Gastroesophageal sphincter (tissue), 4 donors: ENCODE measurements around the gene CDH3. TPM values are rescaled to one million over a fixed set of nuclear protein-coding genes. Genes with fewer than 3 reads are reported as not detected.

ENCODE experiments used
- ATAC-seq: fragments of 150-250 bp; one replicate; pipeline ENCODE4 v1.9.1; 2016; ENCODE audit warnings: mild to moderate bottlenecking, moderate library complexity
- H3K27ac ChIP-seq, 4 donors: fragments of 200-600 bp; sonication (generic) in 3 of 4; 1 replicate in 3 of 4; 2 replicates in 1 of 4; pipeline ENCODE4 v1.5.1; 2016 to 2019
- H3K27me3 ChIP-seq: fragments of 200-600 bp; sonication (generic); one replicate; pipeline ENCODE4 v1.5.1; 2019
- H3K36me3 ChIP-seq, 2 donors: fragments of 200-600 bp; sonication (generic); one replicate each; pipeline ENCODE4 v1.5.1; 2019; ENCODE audit warnings: control low read depth in 1 of 2
- H3K4me1 ChIP-seq, 3 donors: fragments of 200-600 bp; sonication (generic); 1 replicate in 2 of 3; 2 replicates in 1 of 3; pipeline ENCODE4 v1.5.1; 2016 to 2019; ENCODE audit warnings: control low read depth in 2 of 3
- H3K4me3 ChIP-seq, 2 donors: fragments of 200-600 bp; sonication (generic); one replicate each; pipeline ENCODE4 v1.5.1; 2019; ENCODE audit warnings: mild to moderate bottlenecking in 1 of 2, moderate library complexity in 1 of 2
- H3K9me3 ChIP-seq, 3 donors: fragments of 200-600 bp; sonication (generic); one replicate each; pipeline ENCODE4 v1.5.1; 2017 to 2019; ENCODE audit warnings: control low read depth in 2 of 3
- CTCF ChIP-seq, 4 experiments: fragments of 200-600 bp in 2 of 4; fragments of 450-650 bp in 2 of 4; sonication (generic) in 1 of 4; IDR thresholded peaks; one replicate each; pipeline ENCODE4 v1.5.1; 2017 to 2019; ENCODE audit warnings: antibody characterized with exemption in 4 of 4, mild to moderate bottlenecking in 2 of 4, moderate library complexity in 2 of 4
- EP300 ChIP-seq: sonication (generic); formaldehyde crosslinking; IDR thresholded peaks from one replicate; pipeline ENCODE4 v1.6.1; 2017; ENCODE audit warnings: antibody characterized with exemption, mild to moderate bottlenecking
- POLR2A ChIP-seq, 2 donors: fragments of 450-650 bp; IDR thresholded peaks; one replicate each; pipeline ENCODE4 v1.6.1; 2017; ENCODE audit warnings: antibody characterized with exemption in 2 of 2, mild to moderate bottlenecking in 2 of 2, moderate library complexity in 1 of 2
- POLR2AphosphoS5 ChIP-seq: sonication (generic); formaldehyde crosslinking; IDR thresholded peaks from one replicate; pipeline ENCODE4 v1.6.1; 2017; ENCODE audit warnings: antibody characterized with exemption
- WGBS, 2 donors: methylation state at CpG; one replicate each; pipeline ENCODE4 v1.1.5; 2018; ENCODE audit warnings: low coverage in 1 of 2; 5-methylcytosine and 5-hydroxymethylcytosine counted together
- total RNA-seq, 4 donors: library from RNA; depleted of rRNA; stranded (reverse); fragments of >200 nt; gene quantifications; one replicate each; pipeline ENCODE4 v1.1.0, GENCODE V29; 2016

Gene CDH3
- total RNA-seq, 4 donors from 2014 or later: 0.12 to 10.3 (median 4.6) TPM

GRCh38 chr16:68659412-68660358, 14.6 kb downstream of the CDH3 start:
- H3K9me3 ChIP-seq: no peaks in the 10 kb centered on the region
- H3K4me3 ChIP-seq: no peak overlapping the region
- peaks cover 0 to 11% (median 0%) of the 10 kb centered on the region in 3 donors for H3K4me1 ChIP-seq
- no peak for ATAC-seq
- peaks cover 32% of the 10 kb centered on the region for H3K27me3 ChIP-seq
- 22 to 24% methylated on average over 8 of the region's 8 CpGs for WGBS, 2 donors
- no peak overlapping the region for H3K27ac ChIP-seq
- TF ChIP-seq EP300 (no peak), POLR2AphosphoS5 (no peak), CTCF (IDR thresholded peaks at IDR 0.05) (no peak), POLR2A (IDR thresholded peaks at IDR 0.05) (no peak)
- no peaks in the 10 kb centered on the region for H3K36me3 ChIP-seq

GRCh38 chr16:68660359-68660795, 15.3 kb downstream of the CDH3 start:
- peaks cover 0 to 11% (median 0%) of the 10 kb centered on the region in 3 donors for H3K4me1 ChIP-seq
- TF ChIP-seq EP300 (no peak), CTCF (IDR thresholded peaks at IDR 0.05) (no peak), POLR2AphosphoS5 (no peak), POLR2A (IDR thresholded peaks at IDR 0.05) (no peak)
- ATAC-seq: no peak
- peaks cover 26% of the 10 kb centered on the region for H3K27me3 ChIP-seq
- H3K36me3 ChIP-seq: no peaks in the 10 kb centered on the region
- 51% methylated on average over 5 of the region's 6 CpGs; no CpG with 5 or more reads in 1 of the 2 donors for WGBS, 2 donors
- no peak overlapping the region for H3K27ac ChIP-seq
- H3K4me3 ChIP-seq: no peak overlapping the region
- no peaks in the 10 kb centered on the region for H3K9me3 ChIP-seq

GRCh38 chr16:68662035-68662434, 16.9 kb downstream of the CDH3 start:
- H3K9me3 ChIP-seq: no peaks in the 10 kb centered on the region
- H3K4me3 ChIP-seq: no peak overlapping the region
- H3K4me1 ChIP-seq: peaks cover 0 to 11% (median 0%) of the 10 kb centered on the region in 3 donors
- TF ChIP-seq CTCF (IDR thresholded peaks at IDR 0.05) (no peak), POLR2A (IDR thresholded peaks at IDR 0.05) (no peak), EP300 (no peak), POLR2AphosphoS5 (no peak)
- no peak overlapping the region for H3K27ac ChIP-seq
- WGBS, 2 donors: 67 to 100% methylated on average over 1 of the region's 1 CpG
- no peaks in the 10 kb centered on the region for H3K36me3 ChIP-seq
- H3K27me3 ChIP-seq: peaks cover 12% of the 10 kb centered on the region
- no peak for ATAC-seq

GRCh38 chr16:68664297-68664696, 19.2 kb downstream of the CDH3 start:
- ATAC-seq: no peak
- Histone ChIP-seq H3K27ac (no peak overlapping the region), H3K36me3 (no peaks in the 10 kb centered on the region), H3K27me3 (peaks cover 10% of the 10 kb centered on the region), H3K4me1 (peaks cover 0 to 8% (median 0%) of the 10 kb centered on the region in 3 donors), H3K9me3 (no peaks in the 10 kb centered on the region), H3K4me3 (no peak overlapping the region)
- TF ChIP-seq POLR2AphosphoS5: no peak
- TF ChIP-seq CTCF (IDR thresholded peaks at IDR 0.05): no peak
- TF ChIP-seq POLR2A (IDR thresholded peaks at IDR 0.05): no peak
- TF ChIP-seq EP300: no peak
- 52 to 72% methylated on average over 2 of the region's 2 CpGs for WGBS, 2 donors

GRCh38 chr16:68665501-68665900, 20.4 kb downstream of the CDH3 start:
- Histone ChIP-seq H3K4me1 (no peaks in the 10 kb centered on the region), H3K27me3 (peaks cover 10% of the 10 kb centered on the region), H3K36me3 (no peaks in the 10 kb centered on the region), H3K4me3 (no peak overlapping the region), H3K27ac (no peak overlapping the region), H3K9me3 (no peaks in the 10 kb centered on the region)
- TF ChIP-seq POLR2A (IDR thresholded peaks at IDR 0.05): no peak
- no peak for TF ChIP-seq EP300
- TF ChIP-seq POLR2AphosphoS5: no peak
- WGBS, 2 donors: 89 to 97% methylated on average over 4 to 5 of the region's 5 CpGs
- no peak for ATAC-seq
